Tibial nerve (tissue), 4 donors: ENCODE results near the gene MACF1. TPM values are rescaled to one million over a fixed set of nuclear protein-coding genes. Genes with fewer than 3 reads are reported as not detected.

ENCODE experiments used
- DNase-seq, 2 donors: peaks; one replicate each; pipeline ENCODE4 v3.0.0-alpha.2; 2019; ENCODE audit warnings: low spot score in 2 of 2
- H3K27ac ChIP-seq, 4 donors: fragments of 200-600 bp; sonication (generic) in 3 of 4; one replicate each; pipeline ENCODE4 v1.5.1; 2017 to 2019; ENCODE audit warnings: mild to moderate bottlenecking in 1 of 4
- H3K27me3 ChIP-seq, 2 donors: fragments of 200-600 bp; sonication (generic) in 1 of 2; one replicate each; pipeline versions ENCODE4 v1.5.1 to v1.6.0; 2017 to 2019
- H3K36me3 ChIP-seq, 3 donors: fragments of 200-600 bp; sonication (generic); one replicate each; pipeline ENCODE4 v1.5.1; 2018 to 2019
- H3K4me1 ChIP-seq, 4 donors: fragments of 200-600 bp; sonication (generic) in 3 of 4; one replicate each; pipeline ENCODE4 v1.5.1; 2017 to 2019
- H3K4me3 ChIP-seq, 4 donors: fragments of 200-600 bp; sonication (generic) in 3 of 4; one replicate each; pipeline ENCODE4 v1.5.1; 2017 to 2019; ENCODE audit warnings: mild to moderate bottlenecking in 1 of 4, moderate library complexity in 1 of 4
- H3K9me3 ChIP-seq, 4 donors: fragments of 200-600 bp; sonication (generic) in 3 of 4; one replicate each; pipeline ENCODE4 v1.5.1; 2017 to 2019
- CTCF ChIP-seq, 5 experiments: fragments of 200-600 bp in 3 of 5; fragments of 450-650 bp in 2 of 5; sonication (generic) in 3 of 5; IDR thresholded peaks; one replicate each; pipeline ENCODE4 v1.5.1; 2016 to 2019; ENCODE audit warnings: antibody characterized with exemption in 5 of 5, mild to moderate bottlenecking in 3 of 5, moderate library complexity in 2 of 5
- EP300 ChIP-seq, 2 donors: sonication (generic); formaldehyde crosslinking; IDR thresholded peaks; one replicate each; pipeline ENCODE4 v1.6.1; 2017; ENCODE audit warnings: antibody characterized with exemption in 2 of 2, mild to moderate bottlenecking in 1 of 2
- POLR2A ChIP-seq, 2 donors: fragments of 450-650 bp; IDR thresholded peaks; one replicate each; pipeline ENCODE4 v1.6.1; 2017; ENCODE audit warnings: antibody characterized with exemption in 2 of 2, mild to moderate bottlenecking in 2 of 2, moderate library complexity in 2 of 2
- WGBS, 2 donors: methylation state at CpG; one replicate each; pipeline ENCODE4 v1.1.5; 2018; 5-methylcytosine and 5-hydroxymethylcytosine counted together
- total RNA-seq, 4 donors: library from RNA; depleted of rRNA; stranded (reverse); fragments of >200 nt; gene quantifications; one replicate each; pipeline ENCODE4 v1.1.0, GENCODE V29; 2016

Gene MACF1
- total RNA-seq, 4 donors from 2014 or later: 214 to 296 (median 244) TPM

- H3K4me1 ChIP-seq: peaks cover 2 to 41% (median 23%) of the 10 kb centered on the region in 4 donors
- DNase-seq: no peak
- TF ChIP-seq POLR2A (IDR thresholded peaks at IDR 0.05) (no peak), EP300 (IDR thresholded peaks at IDR 0.05) (no peak), CTCF (IDR thresholded peaks at IDR 0.05) (no peak)
- no peaks in the 10 kb centered on the region for H3K27me3 ChIP-seq
- H3K27ac ChIP-seq: peak overlapping the region in 3 of 4 donors; percentile 41 to 68 (median 65)
- no peaks in the 10 kb centered on the region for H3K36me3 ChIP-seq
- 70 to 73% methylated on average over 7 of the region's 7 CpGs for WGBS, 2 donors
- no peak overlapping the region for H3K4me3 ChIP-seq
- no peaks in the 10 kb centered on the region for H3K9me3 ChIP-seq
Observed at GRCh38 chr1:39213511-39214002, 9.1 kb downstream of the MACF1 start.

- TF ChIP-seq CTCF (IDR thresholded peaks at IDR 0.05): no peak
- no peak for TF ChIP-seq POLR2A (IDR thresholded peaks at IDR 0.05)
- no peak for TF ChIP-seq EP300 (IDR thresholded peaks at IDR 0.05)
- no peaks in the 10 kb centered on the region for H3K9me3 ChIP-seq
- H3K4me1 ChIP-seq: peaks cover 2 to 41% (median 23%) of the 10 kb centered on the region in 4 donors
- no peak overlapping the region for H3K4me3 ChIP-seq
- WGBS, 2 donors: 17 to 23% methylated on average over 6 to 7 of the region's 7 CpGs
- H3K36me3 ChIP-seq: no peaks in the 10 kb centered on the region
- H3K27ac ChIP-seq: peak overlapping the region in 3 of 4 donors; percentile 41 to 68 (median 65)
- H3K27me3 ChIP-seq: no peaks in the 10 kb centered on the region
- DNase-seq: no peak
Observed at GRCh38 chr1:39214021-39214713, 9.7 kb downstream of the MACF1 start.

GRCh38 chr1:39214714-39214997 is 10.2 kb downstream of the MACF1 start:
- Histone ChIP-seq H3K9me3 (no peaks in the 10 kb centered on the region), H3K27me3 (no peaks in the 10 kb centered on the region), H3K4me1 (peaks cover 2 to 41% (median 23%) of the 10 kb centered on the region in 4 donors), H3K4me3 (no peak overlapping the region), H3K27ac (peak overlapping the region in 3 of 4 donors; percentile 41 to 68 (median 65)), H3K36me3 (no peaks in the 10 kb centered on the region)
- TF ChIP-seq CTCF (IDR thresholded peaks at IDR 0.05): no peak
- no peak for TF ChIP-seq POLR2A (IDR thresholded peaks at IDR 0.05)
- TF ChIP-seq EP300 (IDR thresholded peaks at IDR 0.05): no peak
- 0 to 8% methylated on average over 1 of the region's 1 CpG for WGBS, 2 donors
- no peak for DNase-seq

- Histone ChIP-seq H3K9me3 (no peaks in the 10 kb centered on the region), H3K4me1 (peaks cover 2 to 41% (median 23%) of the 10 kb centered on the region in 4 donors), H3K36me3 (no peaks in the 10 kb centered on the region), H3K4me3 (peak overlapping the region in 2 of 4 donors; percentile 13 to 27), H3K27me3 (no peaks in the 10 kb centered on the region), H3K27ac (peak overlapping the region in 3 of 4 donors; percentile 60 to 68 (median 65))
- TF ChIP-seq CTCF (IDR thresholded peaks at IDR 0.05): no peak
- no peak for TF ChIP-seq POLR2A (IDR thresholded peaks at IDR 0.05)
- no peak for TF ChIP-seq EP300 (IDR thresholded peaks at IDR 0.05)
- 81 to 88% methylated on average over 11 of the region's 11 CpGs for WGBS, 2 donors
- DNase-seq: no peak
Observed at GRCh38 chr1:39214998-39215873, 10.7 kb downstream of the MACF1 start.

- Histone ChIP-seq H3K4me1 (peaks cover 2 to 41% (median 23%) of the 10 kb centered on the region in 4 donors), H3K4me3 (no peak overlapping the region), H3K36me3 (no peaks in the 10 kb centered on the region), H3K27me3 (no peaks in the 10 kb centered on the region), H3K27ac (peak overlapping the region in 1 of 4 donors; percentile 36), H3K9me3 (no peaks in the 10 kb centered on the region)
- 71 to 82% methylated on average over 4 of the region's 4 CpGs for WGBS, 2 donors
- no peak for TF ChIP-seq EP300 (IDR thresholded peaks at IDR 0.05)
- TF ChIP-seq POLR2A (IDR thresholded peaks at IDR 0.05): no peak
- no peak for TF ChIP-seq CTCF (IDR thresholded peaks at IDR 0.05)
- no peak for DNase-seq
Observed at GRCh38 chr1:39216771-39217170, 12.3 kb downstream of the MACF1 start.
